HG03354 (cell line): Measurements from ENCODE around the gene DLG2.

Experiments used
- ATAC-seq: cut with Tn5 transposase; IDR thresholded peaks from one replicate; pipeline ENCODE4 v1.9.1; 2021; ENCODE audit warnings: mild to moderate bottlenecking; ENCODE audit not compliant: unreplicated experiment, poor library complexity, severe bottlenecking

DLG2 gene

DNA sequence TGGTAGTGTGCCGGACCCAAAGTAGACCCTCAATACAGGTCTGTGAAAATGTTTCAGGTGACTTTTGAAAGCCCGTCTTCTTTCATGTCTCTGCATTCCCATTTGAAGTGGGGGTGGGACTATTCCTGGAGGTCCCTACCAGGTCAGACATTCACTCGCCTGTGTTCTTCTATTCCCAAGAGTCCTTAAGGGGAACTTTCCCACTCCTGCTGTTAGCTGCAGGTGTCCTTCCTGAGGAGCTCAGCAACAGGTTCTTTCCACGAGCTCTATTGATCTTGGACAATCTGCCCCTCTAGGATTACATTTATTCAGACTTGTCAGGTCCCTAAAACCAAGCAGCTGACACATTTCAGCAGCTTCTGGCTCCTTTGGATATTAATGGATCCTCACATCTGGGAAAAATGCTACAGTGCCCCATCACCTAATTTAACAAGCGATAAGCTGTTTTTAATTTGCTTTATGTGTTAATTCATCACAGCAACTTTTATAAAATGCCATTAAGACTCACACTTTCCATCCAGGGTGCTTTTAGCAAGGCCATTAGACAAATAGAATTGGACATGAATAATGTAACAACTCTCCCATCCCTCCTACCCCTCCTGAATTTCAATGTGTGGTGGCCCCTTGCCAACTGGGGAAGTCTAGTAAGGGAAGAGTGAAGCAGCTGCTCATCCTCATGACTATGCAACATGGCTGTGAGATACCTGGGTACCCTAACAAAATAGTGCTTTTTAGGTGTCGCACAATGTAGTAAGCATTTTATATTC lies 2081.5 kb downstream of the DLG2 start:
- ATAC-seq, result no peak

DNA sequence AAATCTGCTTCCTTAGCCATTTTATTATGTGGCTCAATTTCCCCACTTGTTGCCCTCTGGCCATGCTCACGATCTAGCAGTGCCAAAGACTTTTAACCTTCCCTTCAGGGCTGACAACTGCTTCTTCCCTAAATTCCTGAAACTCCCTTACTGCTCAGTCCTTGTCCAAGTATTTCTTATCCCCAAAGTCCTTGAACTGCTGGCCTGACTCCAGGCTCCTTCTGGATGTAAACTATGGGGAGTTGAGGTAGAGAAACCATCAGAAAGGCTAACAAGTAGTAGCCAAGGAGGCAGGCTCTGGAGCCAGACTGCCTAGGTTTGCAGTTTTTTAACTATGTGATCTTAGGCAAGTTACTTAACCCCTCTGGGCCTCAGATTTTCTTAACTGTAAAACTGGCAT lies 2082.3 kb downstream of the DLG2 start:
- ATAC-seq, result no peak

DNA sequence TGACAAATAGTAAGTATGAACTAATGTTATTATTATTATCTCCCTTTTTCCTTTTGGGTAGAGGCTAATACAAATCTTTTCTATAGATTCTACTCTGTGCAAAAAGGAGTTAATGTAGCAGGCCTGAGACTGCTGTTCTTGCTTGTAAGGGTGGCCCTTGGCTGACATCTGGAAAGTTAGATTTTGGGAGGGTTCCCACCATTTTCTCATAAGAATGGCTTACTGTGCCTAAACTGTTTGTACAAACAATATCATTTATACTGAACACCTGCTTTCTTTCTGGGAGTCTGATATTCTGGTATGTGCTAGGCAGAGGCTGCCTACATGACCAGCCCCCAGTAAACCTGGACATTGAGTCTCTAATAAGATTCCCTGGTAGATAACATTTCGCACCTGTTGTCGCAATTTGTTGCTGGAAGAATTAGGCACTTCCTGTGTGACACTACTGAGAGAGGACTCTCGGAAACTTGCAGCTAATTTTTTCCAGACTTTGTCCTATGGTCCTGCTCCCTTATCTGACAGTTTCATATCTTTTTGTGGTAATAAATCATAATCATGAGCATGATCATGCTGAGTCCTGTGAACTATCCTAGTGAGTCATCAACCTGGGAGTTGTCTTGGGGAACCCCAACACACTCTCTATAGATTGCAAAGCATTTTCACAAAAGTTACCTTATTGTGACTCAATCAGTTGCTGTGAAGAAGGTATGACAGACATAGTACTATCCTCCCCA lies 2083.3 kb downstream of the DLG2 start:
- ATAC-seq, result no peak

DNA sequence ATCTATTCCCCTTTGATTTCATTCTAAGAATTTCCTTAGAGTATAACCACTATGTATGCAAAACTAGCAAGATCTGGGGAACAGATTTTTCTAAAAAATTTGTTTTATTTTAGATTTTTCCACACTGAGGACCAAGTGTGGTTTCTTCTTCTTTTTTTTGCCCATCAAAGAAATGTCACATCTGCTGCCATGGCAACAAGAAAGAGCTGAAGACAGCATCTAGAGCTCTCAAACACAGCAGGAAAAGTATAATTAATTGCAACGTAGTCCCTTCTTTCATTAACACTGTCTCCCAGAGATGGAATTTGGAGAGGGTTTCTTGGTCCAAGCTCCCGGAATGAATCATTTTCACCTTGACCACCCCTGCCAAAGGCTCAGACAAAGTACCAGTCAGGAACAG lies 2084.3 kb downstream of the DLG2 start:
- no peak for ATAC-seq

DNA sequence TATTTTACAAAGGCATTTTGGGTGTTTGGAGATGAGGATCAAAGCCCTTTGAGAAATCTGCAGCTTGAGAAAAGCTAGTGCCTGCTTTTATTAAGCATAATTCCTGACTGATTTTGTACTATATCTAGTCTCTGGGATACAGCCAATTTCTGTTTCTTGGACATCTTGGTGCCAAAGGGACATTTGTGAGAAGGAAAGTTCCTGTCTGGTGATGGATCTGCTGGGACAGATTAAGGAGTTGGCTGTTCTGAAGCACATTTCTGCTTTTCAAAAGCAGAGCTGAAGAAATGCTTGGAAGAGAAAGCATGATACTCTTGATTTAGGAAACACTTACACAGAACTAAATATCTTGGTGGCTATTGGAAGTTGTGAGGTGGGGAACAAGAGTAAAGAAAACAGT lies 2086.4 kb downstream of the DLG2 start:
- ATAC-seq, result no peak

DNA sequence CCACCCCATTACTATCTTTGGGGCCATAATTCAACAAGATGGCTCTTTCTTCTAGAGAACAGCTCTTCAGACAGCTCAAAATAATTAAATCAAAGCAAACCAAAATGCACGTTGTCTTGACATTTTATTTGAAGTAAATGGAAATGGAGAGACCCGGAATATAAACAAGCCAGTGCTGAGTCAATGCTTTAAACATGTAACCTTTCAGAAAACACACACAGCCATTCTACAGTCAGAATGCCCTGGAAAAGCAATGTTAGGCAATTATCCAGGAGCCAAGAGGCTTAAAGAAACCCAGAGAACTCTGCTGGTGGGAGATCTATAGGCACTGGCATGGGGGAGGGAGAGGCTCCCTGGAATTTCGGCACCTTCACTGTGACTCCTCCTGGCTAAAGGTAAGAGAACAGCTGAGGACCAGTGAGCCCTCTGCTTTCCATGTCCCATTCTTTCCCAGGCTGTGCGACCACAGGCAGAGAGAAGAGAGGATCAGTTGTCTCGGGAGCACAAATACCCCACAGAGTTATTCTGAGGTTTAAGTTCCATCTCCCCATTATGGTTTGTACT lies 2086.9 kb downstream of the DLG2 start:
- no peak for ATAC-seq

DNA sequence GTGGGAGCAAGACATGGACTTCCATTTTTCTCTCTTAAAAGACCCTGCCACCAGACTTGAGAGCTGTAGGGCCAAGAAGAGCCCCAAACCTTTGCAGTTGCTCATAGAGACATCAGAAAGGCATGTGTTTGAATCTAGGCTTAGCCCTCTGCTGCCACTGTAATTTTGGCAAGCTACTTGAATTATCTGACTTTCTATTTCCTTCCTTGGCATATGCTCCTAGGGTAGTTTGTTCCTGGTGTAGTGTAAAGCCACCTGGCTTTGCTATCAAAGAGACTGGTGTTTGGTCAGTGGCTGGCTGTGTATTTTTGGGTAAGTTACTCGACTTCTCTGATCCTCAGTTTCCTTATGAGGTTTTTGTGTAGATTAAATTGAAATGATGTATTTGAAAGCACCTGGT lies 2088.9 kb downstream of the DLG2 start:
- no peak for ATAC-seq

DNA sequence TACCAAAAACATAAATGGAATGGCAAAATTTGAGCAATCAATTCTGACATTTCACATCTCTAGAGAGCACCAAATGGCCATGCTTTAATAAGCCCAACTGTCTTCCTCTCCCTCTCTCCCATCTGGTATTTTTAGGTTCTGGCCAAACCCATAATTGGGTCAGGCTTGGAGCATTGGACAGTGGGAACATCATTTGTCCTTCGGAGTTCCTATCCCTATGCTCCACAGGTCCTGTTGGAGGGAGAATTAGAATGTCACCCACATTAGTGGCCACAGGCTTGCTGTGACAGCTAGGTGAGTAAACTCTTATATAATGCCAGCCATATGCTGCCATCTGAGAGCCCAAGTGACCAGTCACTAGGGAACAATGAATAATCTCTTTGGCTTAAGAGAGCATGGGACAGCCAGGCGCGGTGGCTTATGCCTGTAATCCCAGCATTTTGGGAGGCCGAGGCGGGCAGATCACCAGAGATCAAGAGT lies 2090.0 kb downstream of the DLG2 start:
- no peak for ATAC-seq

DNA sequence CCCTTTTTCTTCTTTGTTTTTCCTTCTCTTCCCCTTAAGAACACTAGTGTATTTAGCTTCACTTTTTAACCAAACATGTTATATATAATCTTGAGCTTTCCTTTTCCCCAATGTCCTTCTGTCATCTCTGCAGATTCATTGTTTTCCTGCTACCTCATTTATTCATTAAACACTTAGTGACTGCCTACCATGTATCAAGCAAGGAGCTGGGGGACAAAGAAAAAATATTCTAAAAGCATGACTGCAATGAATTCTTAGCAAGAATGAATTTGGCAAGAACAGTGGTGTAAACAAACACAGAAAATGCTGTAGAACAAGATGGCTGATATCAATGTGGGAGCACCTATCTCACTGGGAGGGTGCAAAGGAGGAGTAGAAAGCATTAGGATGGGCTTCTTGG lies 2094.0 kb downstream of the DLG2 start:
- ATAC-seq, result no peak

DNA sequence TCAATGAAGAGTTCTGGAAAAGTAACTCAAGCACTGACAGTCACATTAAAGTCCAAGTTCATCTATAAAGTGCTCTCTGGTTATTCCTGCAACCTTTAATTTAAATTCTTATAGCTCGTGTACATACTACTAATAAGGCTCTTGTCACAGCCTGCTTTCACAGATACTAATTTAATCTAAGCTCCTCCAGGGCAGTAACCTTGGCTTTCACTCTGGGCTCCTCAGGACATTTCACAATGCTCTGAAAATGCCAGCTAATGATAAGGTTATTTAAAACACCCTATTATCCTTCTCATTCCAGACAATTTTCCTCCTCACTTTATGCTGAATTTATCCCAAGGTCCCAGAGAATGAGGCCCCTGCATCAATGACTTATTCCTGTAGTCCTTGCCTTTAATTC lies 2098.3 kb downstream of the DLG2 start:
- no peak for ATAC-seq

DNA sequence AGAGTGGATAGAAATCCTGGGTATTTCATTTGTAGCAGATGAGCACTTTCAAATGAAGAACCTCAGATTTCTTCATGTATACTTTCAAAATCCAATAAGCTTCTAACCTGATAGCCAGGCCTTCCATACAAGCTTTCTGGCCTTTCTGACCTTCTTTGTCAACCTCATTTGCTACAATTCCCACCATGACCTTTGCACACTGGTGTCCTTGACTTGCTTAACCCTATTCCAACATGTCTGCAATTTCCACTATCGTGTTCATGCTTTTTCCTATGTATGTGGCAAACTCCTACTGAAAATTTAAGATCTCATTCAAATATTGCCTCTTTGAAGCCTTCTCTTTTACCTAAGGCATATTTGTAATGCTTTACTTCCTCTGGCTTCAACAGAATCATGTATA lies 2098.9 kb downstream of the DLG2 start:
- no peak for ATAC-seq

DNA sequence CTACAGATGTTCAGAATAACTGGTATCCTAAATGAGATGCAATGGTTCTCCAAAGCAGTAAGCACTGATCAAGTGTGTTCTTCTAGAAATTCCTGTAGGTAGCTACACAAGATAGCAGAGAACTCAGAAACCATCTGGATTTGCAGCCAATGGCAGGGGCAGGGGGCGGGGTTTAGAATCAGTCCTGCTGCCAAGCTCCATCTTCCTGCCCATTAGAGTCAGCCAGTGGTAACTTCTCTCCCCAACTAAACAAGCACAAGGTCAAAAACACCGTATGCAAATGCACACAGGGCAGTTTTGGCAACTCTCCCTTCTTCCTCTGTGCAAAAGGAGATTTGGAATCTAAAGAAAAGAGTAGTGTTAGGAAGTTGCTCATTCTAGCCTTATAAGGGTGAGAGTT lies 2103.5 kb downstream of the DLG2 start:
- no peak for ATAC-seq

DNA sequence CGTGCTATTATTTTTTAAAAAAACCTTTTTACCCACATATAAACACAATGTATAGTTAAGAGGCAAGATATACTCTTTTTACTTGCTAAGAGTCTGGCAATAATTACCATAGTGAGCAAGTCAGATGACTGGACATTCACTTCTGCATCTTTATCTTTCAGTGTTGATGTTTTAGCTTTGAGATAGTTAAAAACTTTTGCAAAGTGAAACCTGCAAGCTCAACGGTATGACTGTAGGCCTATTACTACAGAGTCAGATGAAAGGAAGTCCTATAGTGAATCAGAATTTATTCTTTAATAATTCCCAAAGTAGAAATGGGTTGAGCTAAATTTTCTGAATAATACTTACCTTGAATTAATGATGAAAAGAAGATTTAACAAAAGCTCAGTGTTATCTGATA lies 2104.2 kb downstream of the DLG2 start:
- ATAC-seq, result no peak

DNA sequence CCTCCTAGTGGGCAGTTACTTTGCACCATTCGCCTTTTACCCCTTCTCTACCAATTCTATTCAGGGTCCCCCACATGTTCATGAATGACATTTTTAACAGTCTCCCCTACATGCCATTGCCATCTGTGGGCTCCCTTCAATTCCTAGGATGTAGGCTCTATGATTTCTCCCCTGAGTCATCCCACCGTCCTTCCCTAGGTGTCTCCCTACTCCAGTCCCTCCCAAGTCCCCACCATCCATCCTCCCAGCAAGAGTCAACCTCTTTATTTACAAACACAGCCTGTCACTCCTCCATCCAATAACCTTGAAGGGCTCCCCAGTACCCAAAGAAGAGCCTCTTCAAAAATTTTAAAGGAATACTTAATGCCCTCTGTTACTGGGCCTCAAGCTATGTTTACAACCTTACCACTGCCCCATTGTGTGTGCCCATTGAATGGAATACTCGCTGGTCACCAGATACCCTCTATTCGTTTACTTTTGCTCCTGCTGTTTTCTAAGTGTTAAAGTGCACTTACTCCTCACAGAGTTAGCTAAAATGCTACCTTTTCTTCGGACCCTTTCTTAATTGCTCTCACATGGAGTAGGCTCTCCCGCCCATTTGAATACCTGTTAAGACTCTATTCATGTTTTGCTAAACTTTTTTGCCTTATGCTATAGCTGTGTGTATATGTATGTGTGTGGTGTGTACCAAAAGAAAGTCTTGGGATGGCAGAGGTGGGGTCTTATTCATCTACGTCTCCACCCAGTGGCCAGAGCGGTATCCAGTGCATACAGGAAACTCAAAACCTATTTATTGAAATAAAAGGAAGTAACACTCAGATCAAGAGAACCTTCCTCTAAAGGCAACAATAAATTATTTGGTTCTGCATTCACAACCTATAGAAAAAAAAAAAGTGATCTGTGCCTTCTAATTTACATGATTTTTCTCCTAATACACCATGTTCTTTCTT lies 2105.2 kb downstream of the DLG2 start:
- no peak for ATAC-seq

DNA sequence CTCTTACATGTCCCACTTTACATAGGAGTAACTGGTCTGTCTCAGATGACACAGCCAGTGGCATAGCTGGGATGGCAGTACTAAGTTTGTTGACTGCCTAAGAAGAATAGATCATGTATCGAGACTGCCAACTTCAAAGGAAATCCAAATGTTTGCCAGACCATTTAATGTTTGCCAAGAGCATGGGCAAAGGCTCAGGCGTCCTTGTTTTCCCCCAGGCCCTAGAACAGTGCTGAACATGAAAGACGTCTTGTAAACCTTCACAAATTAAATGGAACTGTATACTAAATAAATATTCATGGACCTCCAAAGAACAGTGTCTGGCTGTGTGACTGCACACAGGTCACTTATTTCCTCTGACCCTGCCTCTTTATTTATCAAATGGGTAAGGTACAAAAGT lies 2106.3 kb downstream of the DLG2 start:
- no peak for ATAC-seq

DNA sequence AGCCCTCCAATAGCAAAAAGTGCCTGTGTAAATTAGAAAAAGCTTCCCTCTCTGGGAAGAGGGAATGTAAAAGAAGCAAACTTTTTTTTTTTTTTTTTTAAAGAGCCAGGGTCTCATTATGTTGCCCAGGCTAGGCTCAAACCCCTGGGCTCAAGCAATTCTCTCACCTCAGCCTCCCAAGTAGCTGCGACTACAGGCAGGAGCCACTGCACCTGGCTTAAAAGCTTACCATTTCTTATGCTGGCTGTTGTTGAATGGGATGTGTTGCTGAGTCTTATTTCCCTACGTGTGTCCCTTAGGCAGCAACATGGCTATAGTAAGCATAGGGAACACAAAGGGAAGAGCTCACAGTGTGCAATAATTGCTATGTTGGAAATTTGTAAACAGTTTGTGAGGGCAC lies 2115.5 kb downstream of the DLG2 start:
- ATAC-seq, result no peak

DNA sequence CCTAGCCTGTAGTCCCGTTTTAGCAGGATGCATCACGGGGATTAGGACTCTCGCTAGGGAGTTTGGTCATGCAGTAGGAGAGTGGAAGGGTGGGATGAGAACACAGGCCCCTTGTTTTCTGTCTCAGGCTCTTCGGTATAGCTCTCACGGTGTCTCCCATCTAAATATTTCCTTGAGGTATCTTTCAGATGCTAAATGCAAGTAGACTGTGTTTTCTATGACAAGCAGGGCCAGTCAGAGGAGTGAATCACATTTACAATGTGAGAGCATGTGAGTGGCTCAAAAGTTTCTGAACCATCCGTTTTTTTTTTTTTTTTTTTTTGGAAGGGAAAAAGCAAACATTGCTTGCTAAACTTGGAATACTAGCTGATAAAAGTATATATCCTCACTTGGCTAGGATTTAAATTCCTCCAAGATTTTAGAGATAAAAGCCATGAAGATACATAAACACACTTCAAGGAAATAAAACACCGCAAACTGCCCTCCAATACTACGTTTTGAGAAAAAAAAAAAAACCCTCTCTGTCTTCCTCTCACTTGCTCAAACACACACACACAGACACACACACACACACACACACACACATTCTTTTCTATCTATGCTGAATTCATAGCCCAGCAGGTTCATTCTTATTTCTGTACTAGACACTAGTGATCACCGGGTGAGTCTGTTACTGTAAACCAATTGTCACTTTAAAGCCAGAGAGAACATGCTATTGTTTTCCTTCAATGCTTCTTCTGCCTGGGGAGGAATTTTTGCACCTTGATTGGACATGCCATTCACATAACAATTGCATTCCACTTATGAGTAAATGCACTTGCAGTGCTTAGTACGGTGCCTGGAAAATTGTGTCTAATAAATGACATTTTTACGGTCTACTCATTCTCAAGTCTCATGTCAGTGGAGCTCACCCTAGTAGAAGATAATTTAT lies 2116.3 kb downstream of the DLG2 start:
- no peak for ATAC-seq

DNA sequence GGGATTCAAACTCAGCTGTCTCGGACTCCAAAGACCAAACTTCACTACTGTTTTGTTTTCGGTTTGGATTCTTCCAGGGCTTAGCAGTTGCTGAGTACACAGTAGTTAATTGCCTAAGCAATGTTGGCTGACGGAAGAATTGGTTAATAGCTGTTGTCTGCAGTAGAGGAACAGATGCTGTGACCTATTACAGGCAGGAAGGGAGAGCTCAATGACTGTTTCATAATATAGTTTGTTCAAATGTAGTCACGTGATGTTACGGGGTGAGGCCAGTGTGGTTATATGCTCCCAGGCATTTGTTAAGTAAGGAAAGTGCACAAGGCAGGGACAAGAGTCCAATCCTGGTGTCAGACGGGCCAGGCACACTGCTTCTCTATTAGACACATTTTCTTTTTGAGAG lies 2118.3 kb downstream of the DLG2 start:
- ATAC-seq, result no peak

DNA sequence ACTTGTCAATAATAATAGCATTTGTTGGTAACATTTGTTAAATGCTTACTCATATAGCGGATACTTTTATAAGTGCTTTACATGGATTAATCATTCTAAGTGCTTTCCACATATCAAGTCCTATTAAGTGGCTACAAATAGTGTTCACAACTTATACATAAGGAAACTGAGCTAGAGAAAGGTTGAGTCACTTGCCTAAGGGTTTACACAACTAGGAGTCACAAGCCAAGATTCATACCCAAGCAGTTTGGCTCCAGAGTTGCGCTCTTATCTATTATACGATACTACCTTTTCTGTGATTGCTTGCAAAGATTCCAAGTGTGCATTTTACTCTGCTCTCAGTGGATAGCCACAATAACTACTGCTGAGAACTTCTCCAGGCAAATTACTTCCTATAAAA lies 2125.1 kb downstream of the DLG2 start:
- ATAC-seq, result no peak
